IMR-90 (cell line): ENCODE measurements around the gene POMT2. TPM values are rescaled to one million over a fixed set of nuclear protein-coding genes. Genes with fewer than 3 reads are reported as not detected.

Experiments
- ATAC-seq: fragments of 200-7000 bp; cut with Tn5 transposase; 2 replicates; pipeline ENCODE4 v1.9.1; 2020; ENCODE audit warnings: low read depth, mild to moderate bottlenecking, moderate library complexity
- BruUV-seq: library from RNA; stranded (reverse); fragments of 400-500 nt; replicated peaks from 2 replicates; lab custom pipeline; 2021; lab: Mats Ljungman, UMichigan
- CTCF ChIA-PET: fragments of 300-600 bp; formaldehyde crosslinking; extraction: SDS; loops from one replicate; lab custom pipeline; 2021; ENCODE audit warnings: antibody characterized with exemption; lab: Yijun Ruan, JAX
- POLR2A ChIA-PET: fragments of 300-600 bp; sonication (Branson Sonifier 250); formaldehyde crosslinking; loops from one replicate; lab custom pipeline; 2022; ENCODE audit warnings: antibody characterized with exemption; ENCODE audit not compliant: unreplicated experiment; lab: Charles Lee
- DNase-seq: peaks from one replicate; pipeline ENCODE4 v3.0.0; 2013
- H2AFZ ChIP-seq: replicated peaks from 2 replicates; pipeline ENCODE3; 2013; ENCODE audit warnings: low read length, mild to moderate bottlenecking; ENCODE audit not compliant: poor library complexity
- H2AK5ac ChIP-seq: 2 replicates; pipeline ENCODE4 v1.6.1; 2013; ENCODE audit warnings: low read depth, low read length, inconsistent platforms
- H2AK9ac ChIP-seq: replicated peaks from 2 replicates; pipeline ENCODE3; 2013; ENCODE audit warnings: mild to moderate bottlenecking, low read depth, low read length, moderate library complexity; ENCODE audit not compliant: poor library complexity
- H2BK120ac ChIP-seq: 2 replicates; pipeline ENCODE4 v1.6.1; 2013; ENCODE audit warnings: low read depth, low read length, inconsistent platforms
- H2BK15ac ChIP-seq: 3 replicates; pipeline ENCODE4 v1.6.1; 2013; ENCODE audit warnings: low read depth, low read length, inconsistent platforms
- H2BK20ac ChIP-seq: 2 replicates; pipeline ENCODE4 v1.6.1; 2013; ENCODE audit warnings: low read depth, mild to moderate bottlenecking, inconsistent platforms, low read length, moderate library complexity
- H2BK5ac ChIP-seq: 2 replicates; pipeline ENCODE4 v1.6.1; 2013; ENCODE audit warnings: mild to moderate bottlenecking, low read depth, low read length, inconsistent platforms; ENCODE audit not compliant: poor library complexity, severe bottlenecking
- H3K14ac ChIP-seq: replicated peaks from 2 replicates; pipeline ENCODE4 v1.6.1; 2013; ENCODE audit warnings: low read depth, low read length, inconsistent platforms
- H3K18ac ChIP-seq: 2 replicates; pipeline ENCODE4 v1.6.1; 2013; ENCODE audit warnings: low read depth, low read length, control low read depth
- H3K23ac ChIP-seq: 2 replicates; pipeline ENCODE4 v1.6.1; 2013; ENCODE audit warnings: low read depth, low read length, inconsistent platforms
- H3K27ac ChIP-seq: 2 replicates; pipeline ENCODE4 v1.5.1; 2013; ENCODE audit warnings: mild to moderate bottlenecking, control low read depth, low read length; ENCODE audit not compliant: insufficient read depth
- H3K27me3 ChIP-seq: 2 replicates; pipeline ENCODE4 v1.6.1; 2013; ENCODE audit warnings: low read length; ENCODE audit not compliant: control insufficient read depth, insufficient read depth
- H3K36me3 ChIP-seq: 2 replicates; pipeline ENCODE4 v1.6.1; 2013; ENCODE audit warnings: low read length, mixed read lengths; ENCODE audit not compliant: control insufficient read depth, insufficient read depth
- H3K4ac ChIP-seq: 2 replicates; pipeline ENCODE4 v1.6.1; 2013; ENCODE audit warnings: low read depth, low read length, inconsistent platforms
- H3K4me1 ChIP-seq: 2 replicates; pipeline ENCODE4 v1.6.1; 2013; ENCODE audit warnings: low read length, mixed read lengths; ENCODE audit not compliant: control insufficient read depth, insufficient read depth
- H3K4me2 ChIP-seq: 2 replicates; pipeline ENCODE4 v1.6.1; 2013; ENCODE audit warnings: low read depth, mild to moderate bottlenecking, control low read depth, low read length, moderate library complexity
- H3K4me3 ChIP-seq: 2 replicates; pipeline ENCODE4 v1.5.1; 2013; ENCODE audit warnings: low read depth, mild to moderate bottlenecking, control low read depth, low read length, moderate library complexity; ENCODE audit not compliant: insufficient read depth
- H3K56ac ChIP-seq: 2 replicates; pipeline ENCODE4 v1.6.1; 2013; ENCODE audit warnings: low read length, inconsistent platforms; ENCODE audit not compliant: insufficient read depth; ENCODE audit errors: extremely low read depth
- H3K79me1 ChIP-seq, 2 experiments: 2 replicates each; pipeline ENCODE4 v1.6.1; 2013; ENCODE audit warnings: low read length in 2 of 2, inconsistent platforms in 1 of 2, low read depth in 1 of 2
- H3K9ac ChIP-seq: 2 replicates; pipeline ENCODE4 v1.6.1; 2013; ENCODE audit warnings: low read depth, low read length, control low read depth
- H3K9me1 ChIP-seq: 2 replicates; pipeline ENCODE4 v1.6.1; 2013; ENCODE audit warnings: low read length, inconsistent platforms; ENCODE audit not compliant: insufficient read depth
- H3K9me3 ChIP-seq: 2 replicates; pipeline ENCODE4 v1.6.1; 2013; ENCODE audit warnings: low read length; ENCODE audit not compliant: control insufficient read depth, insufficient read depth
- H4K20me1 ChIP-seq: 2 replicates; pipeline ENCODE4 v1.6.1; 2013; ENCODE audit warnings: low read length, inconsistent platforms; ENCODE audit not compliant: insufficient read depth
- H4K5ac ChIP-seq: 2 replicates; pipeline ENCODE4 v1.6.1; 2013; ENCODE audit warnings: mild to moderate bottlenecking, low read depth, low read length, control low read depth
- H4K8ac ChIP-seq, 2 experiments: 2 replicates each; pipeline ENCODE4 v1.6.1; 2013; ENCODE audit warnings: low read depth in 2 of 2, low read length in 2 of 2, control low read depth in 1 of 2, inconsistent platforms in 1 of 2
- H4K91ac ChIP-seq: 2 replicates; pipeline ENCODE4 v1.6.1; 2013; ENCODE audit warnings: low read depth, low read length, inconsistent platforms; ENCODE audit not compliant: insufficient read depth
- BHLHE40 ChIP-seq: fragments of 150-350 bp; IDR thresholded peaks from 2 replicates; pipeline ENCODE4 v1.6.1; 2016; ENCODE audit warnings: mild to moderate bottlenecking, low read depth, low read length
- CEBPB ChIP-seq: IDR thresholded peaks from 2 replicates; pipeline ENCODE4 v1.6.1; 2012; ENCODE audit warnings: low read depth, low read length, improper control_type of control experiment
- CHD1 ChIP-seq: IDR thresholded peaks from 2 replicates; pipeline ENCODE4 v1.6.1; 2012; ENCODE audit warnings: low read depth, low read length, improper control_type of control experiment
- CTCF ChIP-seq: conservative IDR thresholded peaks from 2 replicates; pipeline ENCODE4 v1.5.1; 2012; ENCODE audit warnings: mild to moderate bottlenecking, low read depth, low read length, improper control_type of control experiment
- ELK1 ChIP-seq: fragments of 150-350 bp; IDR thresholded peaks from 2 replicates; pipeline ENCODE4 v1.6.1; 2016; ENCODE audit warnings: low read depth, mild to moderate bottlenecking, low read length, moderate library complexity, borderline replicate concordance
- FOS ChIP-seq: fragments of 150-350 bp; IDR thresholded peaks from 2 replicates; pipeline ENCODE4 v1.6.1; 2016; ENCODE audit warnings: low read depth, low read length
- MAFK ChIP-seq: IDR thresholded peaks from 2 replicates; pipeline ENCODE4 v1.6.1; 2012; ENCODE audit warnings: low read depth, low read length, improper control_type of control experiment
- MAZ ChIP-seq: IDR thresholded peaks from 2 replicates; pipeline ENCODE4 v1.6.1; 2012; ENCODE audit warnings: low read depth, mild to moderate bottlenecking, low read length, improper control_type of control experiment, moderate library complexity, borderline replicate concordance
- MXI1 ChIP-seq: IDR thresholded peaks from 2 replicates; pipeline ENCODE4 v1.6.1; 2012; ENCODE audit warnings: low read depth, mild to moderate bottlenecking, low read length, moderate library complexity, borderline replicate concordance
- NFE2L2 ChIP-seq: fragments of 150-350 bp; IDR thresholded peaks from 2 replicates; pipeline ENCODE4 v1.6.1; 2016; ENCODE audit warnings: low read depth, mild to moderate bottlenecking, low read length
- POLR2A ChIP-seq: IDR thresholded peaks from 2 replicates; pipeline ENCODE4 v1.6.1; 2012; ENCODE audit warnings: mild to moderate bottlenecking, low read depth, low read length
- RAD21 ChIP-seq: IDR thresholded peaks from 2 replicates; pipeline ENCODE4 v1.6.1; 2012; ENCODE audit warnings: low read length, improper control_type of control experiment
- RCOR1 ChIP-seq: IDR thresholded peaks from 2 replicates; pipeline ENCODE4 v1.6.1; 2012; ENCODE audit warnings: mild to moderate bottlenecking, low read length, improper control_type of control experiment; ENCODE audit not compliant: insufficient replicate concordance
- RFX5 ChIP-seq: IDR thresholded peaks from 2 replicates; pipeline ENCODE4 v1.8.0; 2012; ENCODE audit warnings: low read depth, mild to moderate bottlenecking, low read length, moderate library complexity
- SMC3 ChIP-seq: fragments of 150-350 bp; IDR thresholded peaks from 2 replicates; pipeline ENCODE4 v1.6.1; 2016; ENCODE audit warnings: low read depth, mild to moderate bottlenecking, antibody characterized with exemption, low read length, moderate library complexity
- USF2 ChIP-seq: fragments of 150-350 bp; IDR thresholded peaks from 2 replicates; pipeline ENCODE4 v1.6.1; 2017; ENCODE audit warnings: mild to moderate bottlenecking, antibody characterized with exemption, low read length, low read depth
- WGBS, 2 experiments: methylation state at CpG; one replicate each; pipeline versions ENCODE4 v1.1.5 to v1.1.7; 2013; ENCODE audit warnings: missing lambda C conversion rate in 2 of 2; ENCODE audit not compliant: insufficient read length in 1 of 2; ENCODE audit errors: extremely low coverage in 2 of 2; 5-methylcytosine and 5-hydroxymethylcytosine counted together
- dilution Hi-C: fragments of 300-500 bp; cut with HindIII; formaldehyde crosslinking; loops from one replicate; pipeline ENCODE4 v1.14.3; 2018; ENCODE audit warnings: low sequenced_read_pairs; ENCODE audit not compliant: unreplicated experiment
- in situ Hi-C: fragments of 300-500 bp; cut with MboI; formaldehyde crosslinking; loops from 3 replicates; pipeline ENCODE4 v1.14.3; 2019; ENCODE audit warnings: low sequenced_read_pairs, inconsistent platforms, mixed read lengths
- intact Hi-C: fragments of 100-400 bp; cut with micrococcal nuclease; formaldehyde crosslinking; loops from 2 replicates; pipeline ENCODE4 v1.10.0; 2022
- polyA plus RNA-seq, 3 experiments: library from polyadenylated mRNA; depleted of rRNA; stranded (reverse); fragments of >200 nt; gene quantifications; 2 replicates each; pipeline ENCODE4 v1.2.3, GENCODE V29; 2012; ENCODE audit warnings: low replicate concordance in 1 of 3
- total RNA-seq: library from RNA; depleted of rRNA; stranded (reverse); fragments of >200 nt; gene quantifications from 2 replicates; pipeline ENCODE4 v1.2.3, GENCODE V29; 2012

The POMT2 gene
- total and polyA plus RNA-seq, 2 of the 4 experiments (the other 2 are of a cell fraction), result 6.5 to 13.0 TPM

GRCh38 chr14:77284066-77284465 lies 36.6 kb downstream of the POMT2 start:
- Histone ChIP-seq H4K8ac (no peak overlapping the region), H2AFZ (no peak overlapping the region), H2BK120ac (no peak overlapping the region), H3K4me3 (no peak overlapping the region), H3K9me3 (no peaks in the 10 kb centered on the region), H2BK5ac (no peak overlapping the region), H3K79me1 (no peaks in the 10 kb centered on the region), H3K27ac (no peak overlapping the region), H3K23ac (no peak overlapping the region), H2AK9ac (no peak overlapping the region), H4K5ac (no peak overlapping the region), H3K9me1 (no peaks in the 10 kb centered on the region), H2BK20ac (no peak overlapping the region), H3K14ac (no peak overlapping the region), H2BK15ac (no peak overlapping the region), H3K27me3 (no peaks in the 10 kb centered on the region), H3K18ac (no peak overlapping the region), H3K56ac (no peak overlapping the region), H3K4ac (no peak overlapping the region), H4K20me1 (no peaks in the 10 kb centered on the region), H3K9ac (no peak overlapping the region), H3K36me3 (peaks cover 25% of the 10 kb centered on the region), H3K4me2 (no peak overlapping the region), H3K4me1 (no peaks in the 10 kb centered on the region), H2AK5ac (no peak overlapping the region), H4K91ac (no peak overlapping the region)
- ChIA-PET CTCF (no interaction called here), POLR2A (no interaction called here)
- in situ Hi-C loops (no loop called here), dilution Hi-C loops (no loop called here), intact Hi-C loops (no loop called here)
- BruUV-seq, result no TSS peak
- WGBS, 2 experiments, result 50% methylated on average over 4 of the region's 4 CpGs; no CpG with 5 or more reads in 1 of the 2 experiments
- no peak for ATAC-seq
- no peak for TF ChIP-seq CTCF
- TF ChIP-seq SMC3, result no peak
- no peak for TF ChIP-seq MAFK
- TF ChIP-seq RAD21, result no peak
- TF ChIP-seq FOS, result no peak
- TF ChIP-seq MAZ, result no peak
- no peak for TF ChIP-seq RCOR1
- TF ChIP-seq NFE2L2, result no peak
- no peak for TF ChIP-seq CHD1
- no peak for TF ChIP-seq CEBPB
- TF ChIP-seq POLR2A, result no peak
- no peak for TF ChIP-seq RFX5
- TF ChIP-seq USF2, result no peak
- TF ChIP-seq ELK1, result no peak
- TF ChIP-seq MXI1, result no peak
- TF ChIP-seq BHLHE40, result no peak
- no peak for DNase-seq
